Liver (tissue), 9 donors: Measurements from ENCODE around the gene BOC. TPM values are rescaled to one million over a fixed set of nuclear protein-coding genes. Genes with fewer than 3 reads are reported as not detected.

Experiments
- DNase-seq: peaks from one replicate; pipeline ENCODE4 v3.0.0-alpha.2; 2017; ENCODE audit warnings: low spot score
- H3K27ac ChIP-seq, 2 donors: one replicate each; pipeline ENCODE4 v1.7.0; 2013; ENCODE audit warnings: inconsistent platforms in 2 of 2, low read length in 2 of 2, control low read depth in 1 of 2, low read depth in 1 of 2, mild to moderate bottlenecking in 1 of 2
- H3K27me3 ChIP-seq, 4 donors: one replicate each; pipeline versions ENCODE4 v1.6.1 to v1.7.0; 2013; ENCODE audit warnings: low read length in 3 of 4, inconsistent platforms in 1 of 4, mild to moderate bottlenecking in 1 of 4, moderate library complexity in 1 of 4; ENCODE audit not compliant: control insufficient read depth in 4 of 4, insufficient read depth in 4 of 4
- H3K36me3 ChIP-seq, 4 donors: one replicate each; pipeline versions ENCODE4 v1.6.1 to v1.7.0; 2013; ENCODE audit warnings: low read length in 3 of 4, mild to moderate bottlenecking in 3 of 4, low read depth in 1 of 4, moderate library complexity in 1 of 4; ENCODE audit not compliant: control insufficient read depth in 4 of 4, insufficient read depth in 3 of 4
- H3K4me1 ChIP-seq, 4 donors: one replicate each; pipeline versions ENCODE4 v1.6.1 to v1.7.0; 2013; ENCODE audit warnings: low read length in 3 of 4, mild to moderate bottlenecking in 3 of 4, moderate library complexity in 1 of 4; ENCODE audit not compliant: control insufficient read depth in 4 of 4, insufficient read depth in 4 of 4
- H3K4me3 ChIP-seq, 3 donors: one replicate each; pipeline versions ENCODE4 v1.6.1 to v1.7.0; 2013; ENCODE audit warnings: low read length in 3 of 3, control low read depth in 1 of 3, low read depth in 1 of 3, mild to moderate bottlenecking in 1 of 3
- H3K9ac ChIP-seq, 2 donors: one replicate each; pipeline ENCODE4 v1.7.0; 2013; ENCODE audit warnings: low read length in 2 of 2, mild to moderate bottlenecking in 2 of 2, moderate library complexity in 2 of 2, control low read depth in 1 of 2, low read depth in 1 of 2
- H3K9me3 ChIP-seq, 4 donors: one replicate each; pipeline versions ENCODE4 v1.6.1 to v1.7.0; 2013; ENCODE audit warnings: low read length in 3 of 4; ENCODE audit not compliant: control insufficient read depth in 4 of 4
- ATF3 ChIP-seq: IDR thresholded peaks from 2 replicates; pipeline ENCODE4 v1.6.1; 2016; ENCODE audit warnings: antibody characterized with exemption
- CTCF ChIP-seq: fragments of 150-350 bp; IDR thresholded peaks from 2 replicates; pipeline ENCODE4 v1.5.1; 2017; ENCODE audit warnings: improper control_type of control experiment, low read depth, low read length; ENCODE audit not compliant: missing input control
- EGR1 ChIP-seq, 2 donors: IDR thresholded peaks; 2 replicates each; pipeline ENCODE4 v1.6.1; 2016 to 2018; ENCODE audit warnings: antibody characterized with exemption in 2 of 2, low read depth in 2 of 2
- FOXA1 ChIP-seq: IDR thresholded peaks from 2 replicates; pipeline ENCODE4 v1.6.1; 2016; ENCODE audit warnings: antibody characterized with exemption
- FOXA2 ChIP-seq: IDR thresholded peaks from 2 replicates; pipeline ENCODE4 v1.6.1; 2016; ENCODE audit warnings: antibody characterized with exemption
- GABPA ChIP-seq, 2 donors: IDR thresholded peaks in 1 of 2; conservative IDR thresholded peaks in 1 of 2; 2 replicates each; pipeline ENCODE4 v1.6.1; 2016; ENCODE audit warnings: antibody characterized with exemption in 2 of 2, mild to moderate bottlenecking in 1 of 2, moderate library complexity in 1 of 2
- HNF4A ChIP-seq, 2 donors: conservative IDR thresholded peaks; 2 replicates each; pipeline ENCODE4 v1.6.1; 2016; ENCODE audit warnings: antibody characterized with exemption in 2 of 2, mild to moderate bottlenecking in 2 of 2
- HNF4G ChIP-seq: IDR thresholded peaks from 2 replicates; pipeline ENCODE4 v1.6.1; 2016; ENCODE audit warnings: antibody characterized with exemption
- JUND ChIP-seq, 2 donors: IDR thresholded peaks; 2 replicates each; pipeline ENCODE4 v1.6.1; 2016; ENCODE audit warnings: antibody characterized with exemption in 2 of 2
- MAX ChIP-seq: IDR thresholded peaks from 2 replicates; pipeline ENCODE4 v1.6.1; 2016; ENCODE audit warnings: antibody characterized with exemption
- NR2F2 ChIP-seq: IDR thresholded peaks from 2 replicates; pipeline ENCODE4 v1.6.1; 2016; ENCODE audit warnings: antibody characterized with exemption
- RAD21 ChIP-seq, 2 donors: IDR thresholded peaks; 2 replicates each; pipeline ENCODE4 v1.6.1; 2016; ENCODE audit warnings: antibody characterized with exemption in 2 of 2, mild to moderate bottlenecking in 2 of 2
- REST ChIP-seq: IDR thresholded peaks from 2 replicates; pipeline ENCODE4 v1.6.1; 2016; ENCODE audit warnings: antibody characterized with exemption, mild to moderate bottlenecking
- RXRA ChIP-seq, 2 donors: IDR thresholded peaks; 2 replicates each; pipeline ENCODE4 v1.6.1; 2017 to 2018; ENCODE audit warnings: antibody characterized with exemption in 2 of 2, mild to moderate bottlenecking in 1 of 2
- SP1 ChIP-seq: IDR thresholded peaks from 2 replicates; pipeline ENCODE4 v1.6.1; 2018; ENCODE audit warnings: antibody characterized with exemption, mild to moderate bottlenecking
- TAF1 ChIP-seq: conservative IDR thresholded peaks from 2 replicates; pipeline ENCODE4 v1.6.1; 2016; ENCODE audit warnings: antibody characterized with exemption, mild to moderate bottlenecking
- YY1 ChIP-seq: IDR thresholded peaks from 2 replicates; pipeline ENCODE4 v1.6.1; 2016; ENCODE audit warnings: antibody characterized with exemption, mild to moderate bottlenecking
- ZBTB33 ChIP-seq: IDR thresholded peaks from 2 replicates; pipeline ENCODE4 v1.6.1; 2016; ENCODE audit warnings: antibody characterized with exemption
- WGBS: extraction: QIAGEN DNeasy Blood & Tissue Kit; methylation state at CpG from one replicate; pipeline ENCODE4 v1.1.7; 2013; 5-methylcytosine and 5-hydroxymethylcytosine counted together
- polyA plus RNA-seq, 2 donors: library from polyadenylated mRNA; stranded (reverse) in 1 of 2; unstranded in 1 of 2; fragments of 200-250 nt in 1 of 2; fragments of >200 nt in 1 of 2; fragmentation: Nextera tagmentation in 1 of 2; extraction: Ambion mirVana in 1 of 2; gene quantifications; one replicate each; pipeline versions ENCODE4 v1.2.1 to v1.2.3, GENCODE V29; 2013 to 2015
- total RNA-seq, 2 donors: library from RNA; depleted of rRNA; stranded (reverse); fragments of >200 nt; gene quantifications; one replicate each; pipeline ENCODE4 v1.2.3, GENCODE V29; 2014
- donor health status: healthy.
- donor health status: healthy.
- donor health status: healthy.
- donor health status: healthy.
- donor health status: healthy.

BOC gene
- total and polyA plus RNA-seq, 4 donors = 0.31 to 1.5 (median 0.65) TPM; not detected in 1

- no peak for DNase-seq
- H3K9me3 ChIP-seq = no peaks in the 10 kb centered on the region
- no peak overlapping the region for H3K9ac ChIP-seq
- WGBS = 72% methylated on average over 7 of the region's 7 CpGs
- no peaks in the 10 kb centered on the region for H3K36me3 ChIP-seq
- TF ChIP-seq TAF1 (no peak), HNF4G (no peak), RXRA (IDR thresholded peaks at IDR 0.05) (no peak), GABPA (IDR thresholded peaks at IDR 0.05 in 1 of 2, conservative IDR thresholded peaks at IDR 0.05 in 1 of 2) (no peak), MAX (no peak), NR2F2 (no peak), RAD21 (IDR thresholded peaks at IDR 0.05) (no peak), EGR1 (IDR thresholded peaks at IDR 0.05; ENCODE audit: low read depth in 2 of 2) (no peak), FOXA2 (no peak), REST (no peak), JUND (IDR thresholded peaks at IDR 0.05) (no peak), ZBTB33 (no peak), HNF4A (conservative IDR thresholded peaks at IDR 0.05) (no peak), SP1 (no peak), FOXA1 (no peak), ATF3 (no peak)
- no peak overlapping the region for H3K4me3 ChIP-seq
- peaks cover 0 to 21% (median 5%) of the 10 kb centered on the region in 4 donors for H3K27me3 ChIP-seq
- H3K27ac ChIP-seq = no peak overlapping the region
- peaks cover 4 to 19% (median 14%) of the 10 kb centered on the region in 4 donors for H3K4me1 ChIP-seq
Measured at GRCh38 chr3:113213896-113214587, 2.7 kb downstream of the BOC start.

- Histone ChIP-seq H3K4me1 (peaks cover 4 to 19% (median 14%) of the 10 kb centered on the region in 4 donors), H3K9ac (no peak overlapping the region), H3K36me3 (no peaks in the 10 kb centered on the region), H3K27ac (no peak overlapping the region), H3K9me3 (no peaks in the 10 kb centered on the region), H3K4me3 (no peak overlapping the region), H3K27me3 (peaks cover 0 to 21% (median 5%) of the 10 kb centered on the region in 4 donors)
- WGBS = 83% methylated on average over 2 of the region's 2 CpGs
- TF ChIP-seq HNF4A (conservative IDR thresholded peaks at IDR 0.05) (no peak), RXRA (IDR thresholded peaks at IDR 0.05) (no peak), YY1 (no peak), HNF4G (no peak), JUND (IDR thresholded peaks at IDR 0.05) (no peak), NR2F2 (no peak), CTCF (no peak), ATF3 (no peak), MAX (no peak), TAF1 (no peak), ZBTB33 (no peak), SP1 (no peak), RAD21 (IDR thresholded peaks at IDR 0.05) (no peak), FOXA2 (no peak), FOXA1 (no peak)
- no peak for DNase-seq
Measured at GRCh38 chr3:113214917-113215595, 3.7 kb downstream of the BOC start.
